ENCODE measurements around the gene DPH5. TPM values are rescaled to one million over a fixed set of nuclear protein-coding genes. Genes with fewer than 3 reads are reported as not detected.

DPH5 gene
- total and polyA plus RNA-seq, 2 experiments from 2014 or later, result 24.1 to 26.6 TPM

DNA sequence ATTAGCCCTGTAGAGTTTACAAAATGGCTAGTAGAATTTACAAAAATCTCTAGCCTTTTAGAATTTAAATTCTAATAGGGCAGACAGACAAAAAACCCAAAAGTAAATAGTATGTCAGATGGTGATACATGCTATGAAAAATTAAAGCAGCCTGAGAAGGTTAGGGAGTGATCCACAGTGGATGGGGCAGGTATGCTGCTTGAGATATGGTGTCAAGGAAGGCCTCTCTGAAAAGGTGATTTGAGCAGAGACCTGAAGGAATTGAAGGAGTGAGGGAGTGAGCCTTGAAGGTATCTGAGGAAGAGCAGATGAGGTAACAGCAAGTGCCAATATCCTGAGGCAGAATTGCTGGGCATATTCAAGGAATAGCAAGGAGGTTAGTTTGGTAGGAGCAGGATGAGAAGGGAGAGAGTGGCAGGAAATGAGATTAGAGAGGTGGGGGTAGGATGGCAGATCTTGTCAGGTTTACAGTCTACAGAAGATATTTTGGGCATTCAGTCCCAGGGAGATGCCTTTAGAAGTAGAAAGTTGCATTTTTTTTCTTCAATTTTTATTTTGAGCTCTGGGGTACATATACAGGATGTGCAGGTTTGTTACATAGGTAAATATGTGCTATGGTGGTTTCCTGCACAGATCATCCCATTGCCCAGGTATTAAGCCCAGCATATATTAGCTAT, 40.8 kb upstream of the DPH5 start:
- H3K9me2 ChIP-seq (ENCODE audit: insufficient read depth), result no peaks in the 10 kb centered on the region
- TF ChIP-seq EZH2phosphoT487 (IDR thresholded peaks at IDR 0.05; ENCODE audit: insufficient read depth, low read depth) (no peak), EZH2 (IDR thresholded peaks at IDR 0.05; ENCODE audit: insufficient read depth, poor library complexity, severe bottlenecking) (no peak)
- H2AFZ ChIP-seq, result no peak overlapping the region
- H3K79me2 ChIP-seq (ENCODE audit: insufficient read depth), result no peaks in the 10 kb centered on the region
- DNase-seq, result no peak
- no peak overlapping the region for H3K4me3 ChIP-seq
- no peaks in the 10 kb centered on the region for H3F3A ChIP-seq (ENCODE audit: insufficient read depth)
- in situ Hi-C loops (cut with MboI), result no loop called here
- H3K9ac ChIP-seq, result no peak overlapping the region
- no peaks in the 10 kb centered on the region for H3K27me3 ChIP-seq (replicated peaks; ENCODE audit: insufficient read depth)
- H3K27ac ChIP-seq, result no peak overlapping the region
- H3K9me3 ChIP-seq (ENCODE audit: low read depth), result no peaks in the 10 kb centered on the region
- H4K20me1 ChIP-seq (ENCODE audit: insufficient read depth), result no peaks in the 10 kb centered on the region
- no peaks in the 10 kb centered on the region for H3K4me1 ChIP-seq (ENCODE audit: insufficient read depth)
- no peaks in the 10 kb centered on the region for H3K36me3 ChIP-seq (ENCODE audit: low read depth)
- no peak overlapping the region for H3K4me2 ChIP-seq (ENCODE audit: unreplicated experiment)

DNA sequence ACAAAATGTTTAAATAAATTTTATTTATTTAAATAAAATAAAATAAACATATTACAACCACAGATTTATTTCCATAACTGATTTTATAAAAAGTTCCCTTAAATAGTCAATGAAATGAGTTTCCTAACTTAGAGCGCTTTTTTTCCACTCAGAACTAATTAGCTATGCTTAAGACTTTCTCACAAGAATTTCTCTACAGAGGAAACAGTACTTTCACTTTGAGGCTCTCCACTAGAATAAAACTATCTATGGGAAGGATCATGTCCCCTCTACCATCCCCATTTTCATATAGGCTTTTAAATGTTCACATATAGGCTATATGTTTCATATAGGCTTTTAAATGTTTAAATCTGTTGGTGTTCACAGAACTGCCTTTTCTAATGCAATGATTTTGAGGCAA, 40.0 kb upstream of the DPH5 start:
- no peaks in the 10 kb centered on the region for H3K27me3 ChIP-seq (replicated peaks; ENCODE audit: insufficient read depth)

DNA sequence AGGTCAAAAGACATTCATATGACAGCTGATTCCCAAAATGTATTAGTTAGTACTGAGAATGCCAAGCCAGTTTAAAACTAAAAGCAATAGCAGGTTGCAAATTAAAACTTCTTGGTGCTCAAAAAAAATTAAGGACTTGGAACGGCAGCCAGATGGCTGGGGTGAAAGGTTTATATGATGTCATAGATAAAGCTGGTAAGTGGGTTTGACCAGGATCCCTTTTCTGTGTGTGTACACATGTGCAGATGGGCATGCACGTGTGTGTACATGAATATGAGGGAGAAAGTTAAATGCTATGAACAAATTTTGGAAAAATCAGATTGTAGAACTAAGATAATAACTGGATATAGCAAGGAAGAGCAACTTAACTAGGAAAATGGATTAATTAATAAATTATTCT, 39.1 kb upstream of the DPH5 start:
- in situ Hi-C loops (cut with MboI), result no loop called here
- WGBS, 2 experiments (ENCODE audit: low coverage in 1 of 2, low lambda C conversion rate in 2 of 2, missing lambda C conversion rate in 2 of 2), result 61 to 66% methylated on average over 2 of the region's 2 CpGs
- Histone ChIP-seq H3K4me3 (no peak overlapping the region), H2AFZ (no peak overlapping the region), H3K9me3 (ENCODE audit: low read depth) (no peaks in the 10 kb centered on the region), H3K79me2 (ENCODE audit: insufficient read depth) (no peaks in the 10 kb centered on the region), H3K27ac (no peak overlapping the region), H3K4me1 (ENCODE audit: insufficient read depth) (no peaks in the 10 kb centered on the region), H3K9ac (no peak overlapping the region), H3K27me3 (replicated peaks; ENCODE audit: insufficient read depth) (no peaks in the 10 kb centered on the region), H3K36me3 (ENCODE audit: low read depth) (no peaks in the 10 kb centered on the region), H3K9me2 (ENCODE audit: insufficient read depth) (no peaks in the 10 kb centered on the region), H4K20me1 (ENCODE audit: insufficient read depth) (no peaks in the 10 kb centered on the region), H3F3A (ENCODE audit: insufficient read depth) (no peaks in the 10 kb centered on the region), H3K4me2 (ENCODE audit: unreplicated experiment) (no peak overlapping the region)
- TF ChIP-seq EZH2phosphoT487 (IDR thresholded peaks at IDR 0.05; ENCODE audit: insufficient read depth, low read depth), result no peak
- DNase-seq, result no peak

More for the DNA sequence above, 40.0 kb upstream of the DPH5 start:
- H3F3A ChIP-seq (ENCODE audit: insufficient read depth), result no peaks in the 10 kb centered on the region
- no peak for DNase-seq
- WGBS, 2 experiments (ENCODE audit: low coverage in 1 of 2, low lambda C conversion rate in 2 of 2, missing lambda C conversion rate in 2 of 2), result 100% methylated on average over 1 of the region's 1 CpG
- H3K79me2 ChIP-seq (ENCODE audit: insufficient read depth), result no peaks in the 10 kb centered on the region
- H3K4me3 ChIP-seq, result no peak overlapping the region
- H3K4me1 ChIP-seq (ENCODE audit: insufficient read depth), result no peaks in the 10 kb centered on the region
- no peak overlapping the region for H3K27ac ChIP-seq
- H3K36me3 ChIP-seq (ENCODE audit: low read depth), result no peaks in the 10 kb centered on the region
- no peaks in the 10 kb centered on the region for H3K9me2 ChIP-seq (ENCODE audit: insufficient read depth)
- in situ Hi-C loops (cut with MboI), result no loop called here
- no peak overlapping the region for H3K9ac ChIP-seq
- H3K4me2 ChIP-seq (ENCODE audit: unreplicated experiment), result no peak overlapping the region
- H2AFZ ChIP-seq, result no peak overlapping the region
- TF ChIP-seq EZH2 (IDR thresholded peaks at IDR 0.05; ENCODE audit: insufficient read depth, poor library complexity, severe bottlenecking) (no peak), EZH2phosphoT487 (IDR thresholded peaks at IDR 0.05; ENCODE audit: insufficient read depth, low read depth) (no peak)
- no peaks in the 10 kb centered on the region for H3K9me3 ChIP-seq (ENCODE audit: low read depth)
- H4K20me1 ChIP-seq (ENCODE audit: insufficient read depth), result no peaks in the 10 kb centered on the region

DNA sequence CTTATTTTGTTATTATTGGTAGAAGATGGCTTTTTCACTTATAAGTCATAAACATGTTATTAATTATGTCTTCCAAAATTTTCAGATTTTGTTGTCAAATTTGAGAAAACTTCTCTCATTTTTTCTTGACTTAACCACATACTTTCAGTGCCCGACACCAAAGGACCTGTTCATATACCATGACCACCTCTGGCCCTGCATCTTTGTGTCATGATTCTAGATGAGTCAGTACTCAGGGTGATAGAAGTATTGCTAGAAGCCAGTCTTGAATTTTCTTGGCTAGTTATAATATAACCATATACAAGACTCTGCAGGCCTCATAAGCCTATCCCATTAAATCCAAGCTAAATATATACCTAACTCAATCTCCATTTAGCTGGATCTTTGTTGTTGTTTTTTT, 35.4 kb upstream of the DPH5 start:
- no peaks in the 10 kb centered on the region for H3F3A ChIP-seq (ENCODE audit: insufficient read depth)
- H3K4me3 ChIP-seq, result no peak overlapping the region
- no peaks in the 10 kb centered on the region for H3K36me3 ChIP-seq (ENCODE audit: low read depth)
- H4K20me1 ChIP-seq (ENCODE audit: insufficient read depth), result no peaks in the 10 kb centered on the region
- no peak overlapping the region for H3K27ac ChIP-seq
- no peak overlapping the region for H3K9ac ChIP-seq
- no peaks in the 10 kb centered on the region for H3K9me3 ChIP-seq (ENCODE audit: low read depth)
- whole genome bisulfite sequencing, 2 experiments (ENCODE audit: low coverage in 1 of 2, low lambda C conversion rate in 2 of 2, missing lambda C conversion rate in 2 of 2), result 97 to 100% methylated on average over 1 of the region's 1 CpG
- no peak overlapping the region for H2AFZ ChIP-seq
- no peaks in the 10 kb centered on the region for H3K27me3 ChIP-seq (replicated peaks; ENCODE audit: insufficient read depth)
- TF ChIP-seq EZH2 (IDR thresholded peaks at IDR 0.05; ENCODE audit: insufficient read depth, poor library complexity, severe bottlenecking), result no peak
- TF ChIP-seq EZH2phosphoT487 (IDR thresholded peaks at IDR 0.05; ENCODE audit: insufficient read depth, low read depth), result no peak
- no peaks in the 10 kb centered on the region for H3K9me2 ChIP-seq (ENCODE audit: insufficient read depth)
- H3K79me2 ChIP-seq (ENCODE audit: insufficient read depth), result no peaks in the 10 kb centered on the region
- no peak for DNase-seq
- H3K4me1 ChIP-seq (ENCODE audit: insufficient read depth), result no peaks in the 10 kb centered on the region
- H3K4me2 ChIP-seq (ENCODE audit: unreplicated experiment), result no peak overlapping the region
- in situ Hi-C loops (cut with MboI), result no loop called here

All from GM23248 (cell line).